ENCODE results near the gene GBA3. TPM values are rescaled to one million over a fixed set of nuclear protein-coding genes. Genes with fewer than 3 reads are reported as not detected.

Gene GBA3
- total RNA-seq, 1 donor from 2014 or later: not detected

DNA sequence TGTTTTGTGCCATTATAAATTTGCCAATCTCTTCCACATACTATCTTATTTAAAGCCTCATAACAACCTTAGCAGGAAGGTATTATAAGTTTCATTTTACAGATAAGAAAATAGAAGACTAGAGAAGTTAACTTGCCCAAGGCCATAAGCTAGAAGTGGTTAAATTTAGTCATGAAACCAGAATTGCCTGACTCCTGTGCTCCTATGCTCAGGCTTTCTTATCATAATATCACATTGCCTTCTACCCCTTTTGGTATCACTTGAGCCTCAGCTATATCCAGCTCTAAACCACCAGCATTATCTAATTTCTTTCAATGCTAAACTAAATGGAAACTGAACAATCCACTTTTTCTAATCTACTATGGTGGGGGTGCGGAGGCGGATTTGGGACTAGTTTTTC lies 164.7 kb downstream of the GBA3 start:
- H3K27ac Mint-ChIP-seq (ENCODE audit: unreplicated experiment): no peak overlapping the region
- no peak overlapping the region for H3K4me3 Mint-ChIP-seq (ENCODE audit: unreplicated experiment)
- no peaks in the 10 kb centered on the region for H3K9me3 Mint-ChIP-seq (ENCODE audit: unreplicated experiment)
- no peak for TF ChIP-seq CTCF (IDR thresholded peaks at IDR 0.05)
- no peak for DNase-seq (ENCODE audit: extremely low spot score, unreplicated experiment)
- no peaks in the 10 kb centered on the region for H3K36me3 Mint-ChIP-seq (ENCODE audit: unreplicated experiment)
- no peaks in the 10 kb centered on the region for H3K4me1 Mint-ChIP-seq (ENCODE audit: unreplicated experiment)
- peaks cover 14% of the 10 kb centered on the region for H3K27me3 Mint-ChIP-seq (ENCODE audit: unreplicated experiment)

DNA sequence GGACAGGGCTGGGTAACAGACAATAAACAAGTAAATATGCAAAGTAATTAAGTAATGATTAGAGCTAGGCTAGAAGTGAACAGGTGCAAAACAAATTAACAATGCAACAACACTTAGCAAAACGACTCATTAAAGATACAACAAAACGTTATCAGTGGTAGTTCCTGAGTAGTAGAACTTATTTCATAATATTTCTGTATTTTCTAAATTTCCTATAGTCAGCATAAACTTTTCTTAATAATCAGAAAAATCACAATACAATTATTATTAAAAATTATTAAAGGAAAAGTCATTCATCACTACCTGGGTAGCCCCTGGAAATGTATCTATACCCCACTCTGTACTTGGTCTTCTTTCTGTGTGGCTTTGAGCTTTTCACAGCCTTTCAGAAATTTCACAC lies 166.6 kb downstream of the GBA3 start:
- Mint-ChIP-seq H3K4me1 (ENCODE audit: unreplicated experiment) (no peaks in the 10 kb centered on the region), H3K36me3 (ENCODE audit: unreplicated experiment) (no peaks in the 10 kb centered on the region), H3K27me3 (ENCODE audit: unreplicated experiment) (peaks cover 9% of the 10 kb centered on the region), H3K4me3 (ENCODE audit: unreplicated experiment) (no peak overlapping the region), H3K27ac (ENCODE audit: unreplicated experiment) (no peak overlapping the region), H3K9me3 (ENCODE audit: unreplicated experiment) (no peaks in the 10 kb centered on the region)
- DNase-seq (ENCODE audit: extremely low spot score, unreplicated experiment): no peak
- no peak for TF ChIP-seq CTCF (IDR thresholded peaks at IDR 0.05)

Other genes with a start within 250 kb of the GBA3 start
- gene ADGRA3, start 176.9 kb upstream of the GBA3 start, total RNA-seq: 32.2 and 34.0 TPM in 2 replicates

All from osteocyte (in vitro differentiated cells).